HG03175 (cell line): ENCODE results near the gene EFEMP2.
A peak's percentile ranks its signal among the peaks of the same experiment; 100 is the strongest.
"Not testable (repeated sequence)": the region's sequence is repeated elsewhere in the genome, so short reads cannot be mapped to it uniquely, and the experiment has no call there.

Experiments used
- ATAC-seq: cut with Tn5 transposase; IDR thresholded peaks from one replicate; pipeline ENCODE4 v1.9.1; 2021; ENCODE audit warnings: mild to moderate bottlenecking, moderate library complexity; ENCODE audit not compliant: unreplicated experiment

The EFEMP2 gene

GRCh38 chr11:65900899-65901180, 28.2 kb upstream of the EFEMP2 start:
- no peak for ATAC-seq

- peak; percentile 78 for ATAC-seq
These were observed 27.7 kb upstream of the EFEMP2 start, which contains the start of gene FOSL1 for GRCh38 chr11:65900125-65900898. Gene FOSL1, minus strand, starts transcription at chr11:65900388. Its CDS starts 49 bp downstream, at chr11:65900339.

GRCh38 chr11:65899356-65900124, 26.9 kb upstream of the EFEMP2 start:
- no peak for ATAC-seq

- ATAC-seq = no peak
These were observed 26.2 kb upstream of the EFEMP2 start for GRCh38 chr11:65898656-65899355.

GRCh38 chr11:65897020-65897471, 24.4 kb upstream of the EFEMP2 start:
- ATAC-seq = no peak

GRCh38 chr11:65896034-65896999, 23.7 kb upstream of the EFEMP2 start:
- no peak for ATAC-seq

GRCh38 chr11:65895482-65895981, 22.9 kb upstream of the EFEMP2 start:
- ATAC-seq = no peak

- ATAC-seq = no peak
These were observed 21.5 kb upstream of the EFEMP2 start for GRCh38 chr11:65894034-65894591.

- no peak for ATAC-seq
These were observed 20.2 kb upstream of the EFEMP2 start for GRCh38 chr11:65892661-65893317.

- ATAC-seq = not testable (repeated sequence)
These were observed 19.5 kb upstream of the EFEMP2 start for GRCh38 chr11:65892137-65892540.

- ATAC-seq = no peak
These were observed 18.9 kb upstream of the EFEMP2 start for GRCh38 chr11:65891219-65892136.

- ATAC-seq = peak; percentile 53
These were observed 18.0 kb upstream of the EFEMP2 start, which contains the start of gene CCDC85B for GRCh38 chr11:65890324-65891218. Gene CCDC85B, plus strand, starts transcription at chr11:65890673. Its CDS starts 111 bp downstream, at chr11:65890784.

GRCh38 chr11:65888163-65888814, 15.7 kb upstream of the EFEMP2 start, which contains the start of gene FIBP:
Gene FIBP, minus strand, starts transcription at chr11:65888471. Its CDS starts 53 bp downstream, at chr11:65888418.
- peak; percentile 50 for ATAC-seq

GRCh38 chr11:65887723-65888162, 15.1 kb upstream of the EFEMP2 start:
- no peak for ATAC-seq

- ATAC-seq = no peak
These were observed 14.5 kb upstream of the EFEMP2 start for GRCh38 chr11:65886826-65887722.
